ENCODE results near the gene OR7A5.

- TF ChIP-seq CTCF (IDR thresholded peaks at IDR 0.05) (no peak), POLR2A (IDR thresholded peaks at IDR 0.05) (no peak)
Observed at GRCh38 chr19:14779151-14779550, 55.8 kb downstream of the OR7A5 start.

Measured in Peyer's patch (tissue), 4 donors.